ENCODE data around the gene ZMAT1. TPM values are rescaled to one million over a fixed set of nuclear protein-coding genes. Genes with fewer than 3 reads are reported as not detected.
"Not testable (repeated sequence)": the region's sequence is repeated elsewhere in the genome, so short reads cannot be mapped to it uniquely, and the experiment has no call there.

ZMAT1 gene
- total RNA-seq (2014; rRNA removed; shearing (Covaris generic)): 0.10 and 0.16 TPM in 2 replicates
- 0.78 and 1.0 TPM in 2 replicates for polyA plus RNA-seq (2015; cell fraction: cytosol; rRNA removed)
- 12.2 and 13.7 TPM in 2 replicates for polyA plus RNA-seq (2015; cell fraction: nucleus; rRNA removed)

- DNase-seq (ENCODE audit: low read depth): peak; percentile 89
These were observed at the start of gene ZMAT1 for GRCh38 chrX:101931488-101932248. ZMAT1 (minus strand) TSS chrX:101932027; CDS start chrX:101932008, 19 bp downstream.

DNA sequence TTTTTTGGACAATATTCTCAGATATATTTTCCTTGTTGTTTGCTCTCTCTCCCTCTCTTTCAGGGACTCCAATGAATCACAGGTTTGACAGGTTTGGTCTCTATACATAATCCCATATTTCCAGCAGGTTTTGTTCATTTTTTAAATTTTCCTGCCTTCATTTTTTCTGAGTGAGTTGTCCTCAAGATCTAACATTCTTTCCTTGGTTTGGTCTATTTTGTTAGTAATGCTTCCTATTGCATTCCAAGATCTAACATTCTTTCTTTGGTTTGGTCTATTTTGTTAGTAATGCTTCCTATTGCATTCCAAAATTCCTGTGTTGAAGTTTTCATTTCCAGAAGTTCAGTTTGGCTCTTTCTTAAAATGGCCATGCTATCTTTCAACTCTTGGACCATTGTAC, 45.3 kb upstream of the ZMAT1 start:
- DNase-seq (ENCODE audit: low read depth): peak; percentile 56

DNA sequence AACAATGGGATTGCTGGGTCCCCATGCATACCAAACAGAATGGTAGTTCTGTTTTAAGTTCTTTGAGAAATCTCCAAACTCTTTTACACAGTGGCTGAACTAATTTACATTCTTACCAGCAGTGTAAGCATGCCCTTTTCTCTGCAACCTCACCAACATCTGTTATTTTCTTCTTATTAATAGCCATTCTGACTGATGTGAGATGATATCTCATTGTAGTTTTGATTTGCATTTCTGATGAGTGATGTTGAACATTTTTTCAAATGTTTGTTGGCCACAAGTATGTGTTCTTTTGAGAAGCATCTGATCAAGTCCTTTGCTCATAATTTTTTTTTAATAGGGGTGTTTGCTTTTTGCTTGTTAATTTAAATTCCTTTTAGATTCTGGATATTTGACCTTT, 41.2 kb upstream of the ZMAT1 start:
- DNase-seq (ENCODE audit: low read depth): no peak

- not testable (repeated sequence) for DNase-seq (ENCODE audit: low read depth)
These were observed 33.2 kb upstream of the ZMAT1 start for GRCh38 chrX:101964923-101965539.

DNA sequence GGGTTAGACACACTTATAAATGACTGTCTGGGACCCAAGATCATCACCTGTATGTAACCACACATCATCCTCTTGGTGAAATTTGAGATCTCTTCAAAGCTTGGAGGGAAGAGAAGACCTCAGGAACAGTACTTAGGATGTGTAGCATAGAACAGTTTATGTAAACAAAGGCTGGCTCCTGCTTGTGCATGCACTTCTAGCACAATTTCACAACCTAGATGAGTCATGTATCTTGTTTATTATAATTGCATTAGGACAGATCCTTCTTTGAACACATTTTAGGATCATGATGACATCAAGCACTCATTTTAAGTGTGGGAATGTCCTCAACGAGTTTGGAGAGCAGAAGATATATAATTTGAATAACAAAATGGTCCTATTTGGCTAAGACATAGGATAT, 26.3 kb upstream of the ZMAT1 start:
- DNase-seq (ENCODE audit: low read depth): peak; percentile 27

DNA sequence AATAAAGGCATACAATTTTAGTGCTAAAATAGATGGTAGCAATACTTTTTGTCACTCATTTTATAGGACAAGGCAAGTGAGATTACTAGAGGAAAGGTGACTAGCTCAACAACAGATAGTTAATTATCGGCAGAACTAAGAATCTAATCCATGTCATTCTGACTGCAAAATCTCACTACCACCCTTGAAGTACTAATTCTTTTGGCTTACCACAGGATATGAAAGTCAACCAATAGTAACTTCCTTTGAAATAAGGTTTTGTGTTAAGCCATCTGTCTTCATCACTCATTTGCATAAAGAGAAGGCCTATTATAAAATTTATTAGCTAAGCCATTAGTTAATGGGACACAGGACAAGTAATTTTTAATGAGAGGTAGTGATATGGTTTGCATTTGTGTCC, 25.3 kb upstream of the ZMAT1 start:
- no peak for DNase-seq (ENCODE audit: low read depth)

GRCh38 chrX:101956556-101956955, 24.7 kb upstream of the ZMAT1 start:
- no peak for DNase-seq (ENCODE audit: low read depth)

DNA sequence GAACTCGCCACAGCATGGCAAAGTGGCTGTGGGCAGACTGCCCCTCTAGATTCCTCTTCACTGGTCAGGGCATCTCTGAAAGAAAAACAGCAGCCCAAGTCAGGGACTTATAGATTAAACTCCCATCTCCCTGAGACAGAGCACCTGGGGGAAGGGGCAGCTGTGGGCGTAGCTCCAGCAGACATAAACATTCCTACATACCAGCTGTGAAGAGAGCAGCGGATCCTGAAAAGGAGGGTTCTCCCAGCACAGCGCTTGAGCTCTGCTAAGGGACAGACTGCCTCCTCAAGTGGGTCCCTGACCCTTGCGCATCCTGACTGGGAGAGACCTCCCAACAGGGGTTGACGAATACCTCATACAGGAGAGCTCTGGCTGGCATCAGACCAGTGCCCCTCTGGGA, 18.8 kb upstream of the ZMAT1 start:
- DNase-seq (ENCODE audit: low read depth): no peak

DNA sequence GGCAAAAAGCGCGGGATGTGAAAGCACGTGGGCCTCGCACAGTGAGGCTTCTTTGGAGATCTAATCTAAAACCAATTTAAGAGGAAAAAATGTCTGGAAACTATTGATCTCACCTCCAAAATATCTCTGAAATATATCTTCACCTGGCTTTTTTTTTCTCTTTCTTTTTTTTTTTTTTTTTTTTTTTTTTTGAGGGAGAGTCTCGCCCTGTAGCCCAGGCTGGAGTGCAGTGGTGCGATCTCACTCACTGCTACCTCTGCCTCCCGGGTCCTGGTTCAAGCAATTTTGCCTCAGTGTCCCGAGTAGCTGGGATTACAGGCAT, 383 bp upstream of the ZMAT1 start:
- DNase-seq (ENCODE audit: low read depth): no peak

- peak; percentile 1 for DNase-seq (ENCODE audit: low read depth)
These were observed 715 bp downstream of the ZMAT1 start for GRCh38 chrX:101931136-101931487.

- DNase-seq (ENCODE audit: low read depth): no peak
These were observed 6.1 kb downstream of the ZMAT1 start for GRCh38 chrX:101925733-101926132.

DNA sequence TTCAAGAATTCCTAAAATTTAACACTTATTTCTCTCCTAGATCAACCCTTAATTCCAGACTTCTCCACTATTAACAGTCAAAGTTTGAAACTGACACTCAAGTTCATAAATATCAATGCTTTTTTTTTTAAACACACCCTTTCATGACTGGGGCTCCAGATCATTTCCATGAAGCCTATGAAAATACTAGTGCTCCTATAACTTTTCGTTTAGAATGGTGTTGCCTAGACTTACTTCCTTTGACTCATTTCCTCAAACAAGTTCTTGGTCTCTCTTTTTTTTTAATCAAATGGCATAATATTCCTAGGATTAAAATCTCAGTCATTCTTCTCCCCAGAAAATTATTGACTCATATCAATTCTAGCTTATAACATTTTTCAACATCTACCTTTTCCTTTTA, 13.1 kb downstream of the ZMAT1 start:
- DNase-seq (ENCODE audit: low read depth): peak; percentile 55

DNA sequence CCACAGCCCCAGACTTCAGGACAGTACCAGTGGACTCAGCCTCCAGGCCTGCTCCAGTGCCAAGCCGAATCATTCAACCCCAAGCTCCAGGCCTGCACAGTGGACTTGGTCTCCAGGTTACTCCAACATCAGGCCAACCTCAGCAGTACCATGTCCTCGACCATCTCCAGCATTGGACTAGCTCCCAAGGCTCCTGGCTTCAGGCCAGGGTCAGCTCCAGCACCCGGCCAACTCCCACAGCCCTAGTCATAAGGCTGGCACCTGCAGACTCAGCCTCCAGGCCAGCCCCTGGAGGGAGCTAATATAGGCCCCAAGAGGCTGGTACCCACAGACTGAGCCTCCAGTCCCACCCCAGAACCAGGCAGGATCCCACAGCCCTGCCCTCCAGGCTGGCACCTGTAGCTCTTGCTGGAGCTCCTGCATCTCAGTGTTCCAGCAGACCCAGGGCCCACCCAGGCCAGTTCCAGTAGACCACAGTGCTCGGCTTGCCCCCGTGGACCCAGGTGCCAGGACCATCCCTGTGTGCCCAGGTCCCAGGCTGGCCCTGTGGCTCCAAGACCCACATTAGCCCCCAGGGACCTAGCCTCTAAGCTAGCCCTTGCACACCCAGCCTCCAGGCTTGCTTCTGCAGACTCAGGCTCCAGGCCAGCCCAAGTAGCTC, 25.6 kb downstream of the ZMAT1 start:
- DNase-seq (ENCODE audit: low read depth): no peak

GRCh38 chrX:101904996-101905395, 26.8 kb downstream of the ZMAT1 start:
- no peak for DNase-seq (ENCODE audit: low read depth)

Small RNAs within 50 kb of the gene (small RNA-seq; reads per million reads assigned to genes)
- not detected for gene RNU6-345P

Other genes starting within 250 kb of the ZMAT1 start
- gene TCEAL2, start 193.7 kb upstream of the ZMAT1 start, total RNA-seq (2014; rRNA removed; shearing (Covaris generic)): 0.17 and 0.37 TPM in 2 replicates
- gene TCEAL6, start 210.5 kb upstream of the ZMAT1 start, total RNA-seq (2014; rRNA removed; shearing (Covaris generic)): not detected in 2 replicates
- gene BEX5, start 223.9 kb upstream of the ZMAT1 start, total RNA-seq (2014; rRNA removed; shearing (Covaris generic)): not detected in 2 replicates

Data from HT1080 (cell line).